GM21723 (cell line): ENCODE measurements around the gene DVL1.

ENCODE experiments used
- ATAC-seq: cut with Tn5 transposase; IDR thresholded peaks from one replicate; pipeline ENCODE4 v1.9.1; 2021; ENCODE audit warnings: mild to moderate bottlenecking, moderate library complexity; ENCODE audit not compliant: unreplicated experiment

The DVL1 gene

DNA sequence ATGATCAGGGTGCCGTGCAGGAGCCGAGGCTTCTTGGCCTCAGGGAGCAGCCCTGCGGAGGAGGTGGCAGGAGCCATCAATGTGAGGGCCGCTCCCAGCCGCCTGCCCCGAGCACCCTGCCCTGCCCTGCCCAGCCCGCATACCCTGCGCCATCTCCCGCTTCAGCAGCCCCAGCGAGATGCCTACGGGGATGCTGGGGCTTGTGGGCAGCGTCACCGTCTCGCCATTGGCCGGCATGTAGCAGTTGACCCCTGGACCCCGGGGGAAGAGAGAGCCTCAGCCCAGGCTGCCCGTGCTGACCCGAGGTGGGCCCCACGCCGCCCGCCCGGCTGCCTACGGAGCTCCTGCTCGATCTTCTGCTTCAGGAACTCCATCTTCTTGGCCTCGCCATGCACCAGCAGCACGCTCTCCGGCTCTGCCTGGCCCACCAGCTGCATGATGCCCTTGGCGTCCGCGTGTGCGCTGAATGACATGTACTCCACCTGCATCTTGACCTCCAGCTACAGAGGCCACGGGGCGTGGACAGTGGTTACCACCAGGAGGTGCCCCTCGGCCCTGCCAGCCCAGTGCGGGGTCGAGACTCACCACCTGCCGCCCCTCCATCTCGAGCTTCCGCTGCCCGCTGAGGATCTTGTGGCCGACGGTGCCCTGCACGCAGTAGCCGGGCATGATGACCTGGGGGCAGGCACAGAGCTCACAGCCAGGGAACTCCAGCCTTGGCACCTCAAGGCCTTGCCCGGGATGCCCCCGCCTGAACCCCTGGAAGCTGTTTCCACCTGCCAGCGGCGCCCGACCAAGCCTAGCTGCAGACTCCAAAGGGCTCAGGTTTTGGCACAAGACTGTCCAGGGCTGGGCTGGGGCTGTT is 36.5 kb downstream of the DVL1 start:
- ATAC-seq: no peak

- no peak for ATAC-seq
These were observed 37.8 kb downstream of the DVL1 start for GRCh38 chr1:1311107-1312104.

GRCh38 chr1:1310476-1311053 is 38.7 kb downstream of the DVL1 start:
- ATAC-seq: no peak

- no peak for ATAC-seq
These were observed 39.2 kb downstream of the DVL1 start for GRCh38 chr1:1310109-1310385.

- ATAC-seq: no peak
These were observed 39.7 kb downstream of the DVL1 start for GRCh38 chr1:1309251-1310108.

GRCh38 chr1:1308756-1309250 is 40.4 kb downstream of the DVL1 start:
- ATAC-seq: no peak

GRCh38 chr1:1307923-1308755 is 41.1 kb downstream of the DVL1 start, which contains the start of the genes ACAP3 and PUSL1:
TSS of gene ACAP3 (minus strand) at chr1:1307930. CDS start at chr1:1307815, 115 bp downstream.
TSS of gene PUSL1 (plus strand) at chr1:1308597. CDS start at chr1:1308644, 47 bp downstream.
- peak; percentile 61 for ATAC-seq

DNA sequence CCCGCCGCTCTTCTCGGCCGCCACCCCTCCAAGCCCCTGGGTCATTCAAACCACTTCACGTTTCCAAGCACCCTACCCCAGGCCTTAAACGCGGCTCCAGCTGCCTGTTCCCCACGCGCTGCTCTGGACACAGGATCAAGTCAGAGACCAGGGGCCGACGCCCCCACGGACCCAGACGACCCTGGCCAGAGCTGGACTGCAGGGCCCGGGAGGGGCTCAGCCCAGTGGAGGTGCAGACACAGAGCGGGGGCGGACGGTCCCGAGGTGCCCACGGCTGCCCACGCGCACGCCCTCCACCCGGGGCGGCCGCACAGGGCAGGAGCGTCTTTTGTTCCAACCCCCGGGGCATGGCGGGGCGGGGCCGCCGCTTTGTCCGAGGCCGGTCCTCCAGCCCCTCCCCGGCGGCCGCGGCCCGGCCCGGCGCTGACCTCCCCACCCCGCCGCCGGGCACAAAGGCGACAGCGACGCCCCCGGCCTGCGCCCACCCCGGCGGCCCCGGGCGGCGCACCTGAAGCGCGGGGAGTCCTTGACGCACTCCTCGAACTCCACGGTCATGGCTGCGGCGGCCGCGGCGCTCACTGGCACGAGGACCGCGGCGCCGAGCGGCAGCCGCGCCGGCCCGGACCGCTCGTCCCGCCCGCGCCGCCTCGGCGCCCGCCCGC is 41.8 kb downstream of the DVL1 start:
- ATAC-seq: peak; percentile 1

DNA sequence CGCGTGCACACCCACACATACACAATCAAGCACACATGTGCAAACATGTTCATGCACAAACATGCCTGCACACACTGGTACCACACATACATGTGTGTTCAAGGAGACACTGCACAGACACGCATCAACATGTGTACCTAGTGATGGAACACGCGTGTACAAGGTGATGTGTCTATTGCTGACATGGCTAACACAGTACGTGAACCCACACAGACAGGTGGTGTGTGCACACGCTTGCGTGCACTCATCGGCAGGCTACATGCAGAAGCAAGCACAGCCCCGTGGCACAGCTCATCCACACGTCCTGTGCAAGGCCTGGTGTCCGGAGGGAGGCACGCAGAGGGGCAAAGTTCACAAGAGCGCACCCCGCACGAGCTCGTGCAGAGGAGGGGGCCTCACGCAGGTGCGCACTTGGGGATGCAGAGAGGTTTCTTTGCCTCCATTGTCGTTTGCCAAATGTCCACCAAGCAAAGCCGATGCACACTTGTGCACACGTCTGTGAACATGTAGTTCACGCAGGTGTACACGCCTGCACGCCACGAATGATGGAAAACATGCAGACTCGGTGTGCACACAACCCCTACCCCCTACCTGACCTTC is 42.5 kb downstream of the DVL1 start:
- ATAC-seq: no peak

- no peak for ATAC-seq
These were observed 43.1 kb downstream of the DVL1 start for GRCh38 chr1:1306070-1306660.

GRCh38 chr1:1305300-1306069 is 43.7 kb downstream of the DVL1 start:
- no peak for ATAC-seq

DNA sequence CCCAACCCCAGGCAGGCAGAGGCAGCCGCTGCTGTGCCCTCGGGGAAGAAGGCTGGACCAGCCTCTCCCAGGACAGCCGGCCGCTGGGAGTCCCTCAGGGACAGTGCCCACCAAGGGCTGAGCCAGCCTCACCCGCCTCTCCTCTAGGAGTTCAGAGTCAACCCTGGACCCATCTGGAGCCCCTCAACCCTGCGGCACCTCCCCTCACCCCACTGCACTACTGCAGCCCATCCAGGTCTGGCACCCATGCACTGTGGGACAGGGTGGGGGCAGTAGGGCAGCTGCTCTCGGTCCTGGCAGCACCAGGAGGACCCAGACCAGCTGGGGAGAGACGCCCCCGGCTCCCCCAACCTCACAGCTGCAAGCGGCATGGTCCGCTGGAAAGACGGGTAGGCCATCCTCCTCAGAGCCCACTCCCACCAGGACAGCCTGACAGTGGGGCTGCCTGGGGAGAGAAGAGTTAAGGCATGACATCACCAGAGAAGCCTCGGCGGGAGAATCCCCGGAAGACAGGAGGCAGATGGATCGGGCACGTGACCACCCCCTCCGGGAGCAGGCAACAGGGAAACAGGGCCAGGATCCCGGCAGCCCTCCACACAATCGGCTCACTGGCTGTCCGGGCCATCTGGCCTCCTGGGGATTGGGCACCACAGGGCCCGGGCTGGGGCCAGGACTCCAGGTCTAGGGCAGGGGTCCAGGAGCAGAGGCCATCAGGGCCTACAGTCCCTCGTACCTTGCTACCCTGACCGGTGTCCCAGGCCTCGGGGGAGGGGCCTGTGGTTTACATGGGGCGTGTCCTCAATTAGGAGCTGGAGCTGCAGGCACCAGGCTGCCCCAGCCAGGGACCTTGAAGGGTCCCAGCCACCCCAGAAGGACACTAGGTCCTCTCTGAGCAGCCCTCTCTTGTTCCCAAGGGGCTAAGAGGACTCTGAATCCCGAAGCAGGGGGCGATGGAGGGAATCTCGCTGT is 44.6 kb downstream of the DVL1 start:
- ATAC-seq: no peak

- ATAC-seq: no peak
These were observed 45.5 kb downstream of the DVL1 start for GRCh38 chr1:1303736-1304135.

GRCh38 chr1:1302951-1303509 is 46.2 kb downstream of the DVL1 start:
- ATAC-seq: no peak

DNA sequence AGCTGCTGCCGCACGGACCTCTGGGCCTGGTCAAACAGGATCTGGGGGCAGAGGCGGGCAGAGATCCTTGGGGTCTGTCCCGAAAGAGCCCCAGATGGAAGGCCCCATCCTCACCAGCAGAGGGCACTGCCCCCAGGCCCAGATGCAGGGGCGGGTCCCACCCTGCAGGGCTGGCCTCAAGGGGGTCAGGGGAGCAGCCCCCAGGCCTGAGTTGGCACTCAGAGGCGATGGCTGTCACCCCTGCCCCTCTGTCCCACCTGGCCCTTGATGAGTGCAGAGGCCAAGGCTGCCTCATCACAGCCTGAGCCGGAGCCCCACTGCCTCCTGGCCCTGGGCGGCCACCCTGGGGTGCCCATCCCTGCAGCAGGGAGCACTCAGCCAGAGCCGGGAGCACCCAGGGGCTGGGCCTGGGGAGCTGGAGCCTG is 47.2 kb downstream of the DVL1 start:
- no peak for ATAC-seq

DNA sequence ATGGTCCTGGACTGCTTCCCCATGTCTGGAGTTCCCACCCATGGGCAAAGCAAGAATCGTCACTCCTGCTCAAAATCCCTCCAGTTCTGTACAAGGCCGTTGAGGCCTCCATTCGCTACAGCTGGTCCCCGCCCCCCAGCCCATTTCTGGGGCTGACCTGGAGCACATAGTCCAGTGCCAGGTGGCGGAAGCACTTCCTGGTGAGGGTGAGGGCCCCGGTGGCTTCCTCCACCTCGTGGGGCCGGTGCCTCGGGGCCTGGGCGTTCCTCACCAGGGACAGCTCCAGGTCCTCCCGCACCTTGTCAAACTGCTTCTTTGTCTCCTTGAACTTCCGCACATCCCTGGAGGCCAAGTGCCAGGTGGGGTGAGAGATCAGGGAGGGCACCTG is 48.9 kb downstream of the DVL1 start:
- ATAC-seq: no peak
